Activated CD8-positive, alpha-beta memory T cell treated with anti-CD3 and anti-CD28 coated beads, Interleukin-2, amount 50 U/mL, for 48 hours (primary cell): ENCODE measurements around the gene EMC1.
"Not testable (repeated sequence)": the region's sequence is repeated elsewhere in the genome, so short reads cannot be mapped to it uniquely, and the experiment has no call there.

Experiments
- DNase-seq: peaks from one replicate; pipeline ENCODE4 v3.0.0-alpha.2; 2020

Gene EMC1

GRCh38 chr1:19187852-19188251 is 63.5 kb downstream of the EMC1 start:
- DNase-seq = no peak

GRCh38 chr1:19186001-19186400 is 65.3 kb downstream of the EMC1 start:
- no peak for DNase-seq

GRCh38 chr1:19182223-19182622 is 69.1 kb downstream of the EMC1 start:
- DNase-seq = no peak

GRCh38 chr1:19180265-19180657 is 71.1 kb downstream of the EMC1 start:
- not testable (repeated sequence) for DNase-seq

GRCh38 chr1:19179597-19180264 is 71.6 kb downstream of the EMC1 start:
- DNase-seq = no peak

- DNase-seq = no peak
Observed at GRCh38 chr1:19178734-19179398, 72.5 kb downstream of the EMC1 start.

- DNase-seq = no peak
Observed at GRCh38 chr1:19177811-19178210, 73.5 kb downstream of the EMC1 start.

GRCh38 chr1:19169642-19170041 is 81.7 kb downstream of the EMC1 start:
- no peak for DNase-seq

GRCh38 chr1:19167140-19167539 is 84.2 kb downstream of the EMC1 start:
- no peak for DNase-seq

- DNase-seq = no peak
Observed at GRCh38 chr1:19166066-19166465, 85.3 kb downstream of the EMC1 start.
